HUDEP-2 (cell line): ENCODE measurements around the gene PASD1.
A peak's percentile ranks its signal among the peaks of the same experiment; 100 is the strongest.

Experiments used
- DNase-seq, 76 experiments: peaks; one replicate each; lab custom pipeline; 2025; ENCODE audit not compliant: unreplicated experiment in 76 of 76; lab: John Stamatoyannopoulos, UW

PASD1 gene

DNA sequence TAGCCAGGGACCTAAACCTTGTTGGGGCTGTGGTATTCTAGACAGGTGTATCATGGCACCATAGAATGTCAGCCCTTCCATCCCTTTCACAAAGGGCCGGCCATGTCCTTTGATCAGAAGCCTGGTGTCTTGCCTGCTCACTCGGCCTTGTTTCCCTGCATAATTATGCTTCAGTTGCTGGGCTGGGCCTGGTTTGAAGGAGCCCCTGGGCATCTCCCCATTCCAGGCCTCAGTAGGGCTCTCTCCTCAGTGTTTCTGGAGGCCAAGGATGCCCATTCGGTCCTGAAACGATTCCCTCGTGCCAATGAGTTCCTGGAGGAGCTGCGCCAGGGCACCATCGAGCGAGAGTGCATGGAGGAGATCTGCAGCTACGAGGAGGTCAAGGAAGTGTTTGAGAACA, 136.3 kb downstream of the PASD1 start:
- no peak for DNase-seq

DNA sequence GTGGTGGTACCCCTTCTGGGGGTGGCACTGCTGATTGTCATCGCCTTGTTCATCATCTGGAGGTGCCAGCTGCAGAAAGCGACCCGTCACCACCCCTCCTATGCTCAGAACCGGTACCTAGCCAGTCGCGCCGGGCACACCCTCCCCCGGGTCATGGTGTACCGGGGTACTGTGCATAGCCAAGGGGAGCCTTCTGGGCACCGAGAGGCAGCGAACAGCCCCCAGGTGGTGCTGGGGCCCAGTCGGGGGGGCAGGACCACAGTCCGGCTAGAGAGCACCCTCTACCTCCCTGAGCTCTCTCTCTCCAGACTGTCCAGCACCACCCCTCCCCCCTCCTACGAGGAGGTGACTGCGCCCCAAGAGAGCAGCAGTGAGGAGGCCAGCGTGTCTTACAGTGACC, 137.1 kb downstream of the PASD1 start:
- no peak for DNase-seq

DNA sequence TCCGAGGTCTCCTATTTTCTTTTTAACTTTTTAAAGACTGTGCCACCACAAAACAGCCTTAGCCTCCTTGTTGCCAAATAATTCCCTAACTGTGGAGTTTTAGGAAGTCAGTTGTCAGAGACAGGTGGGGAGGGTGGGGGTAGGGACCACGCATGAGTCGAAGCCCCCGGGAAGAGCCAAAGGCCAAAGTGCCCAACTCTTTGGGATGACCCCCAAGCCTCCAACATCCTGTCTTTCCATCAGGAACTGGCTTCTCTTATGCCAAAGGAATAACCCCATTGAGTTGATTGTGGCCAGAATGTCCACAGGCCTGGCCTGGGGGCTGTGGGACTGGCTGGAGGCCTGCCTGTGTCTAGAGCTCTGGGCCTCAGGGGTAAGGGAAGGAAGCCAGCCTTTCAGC, 137.6 kb downstream of the PASD1 start:
- DNase-seq = no peak

DNA sequence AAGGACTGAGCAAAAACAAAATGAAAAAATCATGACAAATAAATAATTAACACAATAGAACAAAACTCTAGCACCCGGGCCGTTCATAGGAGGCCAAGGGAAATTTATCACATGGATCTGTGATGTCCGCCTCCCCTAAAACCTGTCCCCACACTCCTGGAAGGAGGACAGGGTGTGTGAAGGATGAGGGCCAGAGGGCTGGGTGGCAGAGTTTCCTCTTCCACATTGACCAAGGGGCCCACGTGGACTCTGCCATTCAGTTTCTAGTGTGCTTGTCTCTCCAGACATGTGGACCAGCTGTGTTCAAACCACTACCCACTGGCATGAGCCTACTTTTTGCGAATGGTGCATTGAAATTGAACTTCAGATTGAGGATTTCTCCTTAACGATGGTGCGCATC, 138.1 kb downstream of the PASD1 start:
- DNase-seq = no peak

DNA sequence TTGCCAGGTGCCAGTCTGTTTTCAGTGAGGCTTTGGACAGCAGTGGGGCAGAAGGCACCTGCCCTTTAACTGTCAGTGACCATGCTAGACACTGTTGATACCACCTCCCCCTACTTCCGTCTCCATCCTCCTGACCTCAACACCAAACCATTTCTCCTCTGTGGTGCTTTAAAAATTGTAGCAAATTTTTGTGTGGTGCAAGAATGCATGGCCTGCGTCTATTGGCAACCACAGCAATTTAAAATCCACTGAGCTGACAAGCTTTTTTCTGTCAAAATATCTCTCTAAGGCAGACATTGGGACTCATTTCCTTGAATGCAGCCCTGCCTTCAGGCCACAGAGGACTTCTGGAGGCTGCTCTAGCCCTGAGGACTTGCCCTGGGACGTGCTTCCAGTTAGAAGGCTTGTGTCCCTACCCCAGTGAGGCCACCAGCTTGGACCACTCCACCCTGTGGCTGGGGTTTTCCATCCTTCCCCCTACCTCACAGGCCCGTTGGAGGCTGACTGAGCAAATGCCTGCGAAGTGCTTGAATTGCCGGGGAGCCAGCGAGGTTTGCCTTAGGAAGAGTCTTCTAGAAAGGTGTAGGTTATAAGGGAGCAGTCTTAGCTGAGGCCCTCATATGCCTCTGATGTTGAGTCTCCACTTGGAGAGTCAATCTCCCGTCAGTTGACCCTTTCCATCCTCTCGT, 138.7 kb downstream of the PASD1 start:
- DNase-seq = no peak

DNA sequence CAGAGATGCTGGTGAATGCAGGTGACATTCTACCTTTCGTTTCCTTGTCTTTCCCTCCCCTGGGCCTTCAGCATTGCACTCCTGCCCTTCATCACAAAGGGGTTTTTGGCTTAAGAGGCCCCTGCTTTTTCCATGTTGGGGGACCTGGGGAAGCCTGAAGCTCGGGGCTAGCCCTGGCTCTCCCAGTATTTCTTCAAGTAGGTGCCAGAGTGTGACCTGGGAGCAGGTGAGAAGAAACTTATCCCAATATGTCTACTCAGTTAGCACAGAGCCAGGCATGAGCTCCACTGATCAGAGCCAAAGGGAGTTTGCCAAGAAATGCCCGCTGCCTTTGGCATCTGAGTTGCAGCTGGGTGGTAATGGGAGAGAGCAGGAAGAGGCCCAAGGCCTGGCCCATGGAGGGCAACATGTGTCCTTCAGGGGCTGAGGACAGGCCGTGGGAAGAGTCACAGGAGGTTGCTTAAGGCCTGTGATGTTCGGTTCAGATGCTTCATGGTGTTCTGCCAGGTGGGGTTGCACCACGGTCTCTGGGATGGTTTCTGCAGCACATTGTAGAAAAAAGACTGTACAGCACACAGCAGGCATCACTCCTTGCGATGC, 139.4 kb downstream of the PASD1 start:
- DNase-seq = no peak

DNA sequence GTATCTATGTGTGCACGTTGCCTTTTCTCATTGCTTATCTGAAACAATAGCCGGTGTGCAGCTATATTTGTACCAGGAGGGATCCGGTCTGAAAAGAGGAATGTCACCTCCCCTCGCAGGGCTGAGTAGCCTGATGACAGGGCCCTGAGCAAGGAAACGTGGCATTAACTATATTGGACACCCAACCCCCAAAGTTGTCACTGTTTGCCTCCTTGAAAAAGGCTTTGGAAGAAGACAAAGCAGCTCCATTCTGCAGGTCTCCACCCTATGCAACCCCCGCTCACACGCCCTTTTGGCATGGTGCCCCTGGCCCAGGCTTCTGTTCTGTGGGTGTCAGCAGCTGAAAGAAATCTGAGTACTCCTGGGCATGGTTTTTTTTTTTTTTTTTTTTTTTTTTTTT, 140.0 kb downstream of the PASD1 start:
- peak in 5 of 76 experiments; percentile 0 to 8 (median 3) for DNase-seq

DNA sequence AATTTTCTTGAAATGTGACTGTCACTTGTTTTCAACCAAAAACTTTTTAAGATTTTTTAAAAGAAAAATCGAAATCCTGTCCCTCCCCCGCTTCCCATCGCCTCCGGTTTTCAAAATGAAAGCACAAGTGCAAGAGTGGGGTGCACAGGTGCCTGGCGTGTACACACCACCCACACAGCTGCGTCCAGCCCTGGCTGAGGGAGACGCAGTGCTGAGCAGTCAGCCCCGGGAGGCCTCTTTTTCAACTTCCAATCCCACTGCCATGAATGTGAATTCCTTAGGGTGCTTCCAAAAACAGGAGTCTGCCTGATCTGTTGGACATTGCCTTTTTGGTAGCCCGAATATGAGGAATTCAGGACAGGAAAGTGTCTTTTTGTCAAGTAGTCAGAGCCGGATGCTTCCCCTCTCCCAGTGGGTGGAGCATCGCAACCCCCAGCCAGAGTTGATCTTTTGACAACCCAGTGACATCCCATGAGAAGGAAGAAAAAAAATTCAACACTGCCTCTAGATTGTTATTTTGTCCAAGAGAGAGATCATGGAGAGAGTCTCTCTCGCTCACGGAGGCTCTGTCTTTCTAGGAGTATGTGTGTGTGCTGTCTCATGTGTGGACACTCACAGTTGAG, 140.7 kb downstream of the PASD1 start:
- DNase-seq = no peak

DNA sequence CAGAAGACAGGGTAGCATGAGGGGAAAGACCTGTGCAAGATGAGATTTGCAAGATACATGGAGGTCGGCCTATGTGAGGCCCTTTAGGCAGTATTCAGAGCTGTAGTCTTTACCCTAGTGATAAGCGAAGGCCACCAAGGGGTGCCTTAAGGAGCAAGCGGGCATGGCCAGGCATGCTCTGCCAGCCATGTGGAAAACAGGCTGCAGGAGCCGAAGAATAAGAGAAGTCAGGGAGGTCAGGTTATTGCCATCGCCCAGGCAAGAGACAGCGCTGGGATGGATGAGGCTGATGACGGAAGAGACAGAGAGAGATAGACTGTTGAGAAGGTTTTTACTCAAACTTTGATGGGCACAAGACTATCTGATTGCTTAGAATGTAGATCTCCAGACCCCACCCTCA, 145.3 kb downstream of the PASD1 start:
- DNase-seq = no peak

DNA sequence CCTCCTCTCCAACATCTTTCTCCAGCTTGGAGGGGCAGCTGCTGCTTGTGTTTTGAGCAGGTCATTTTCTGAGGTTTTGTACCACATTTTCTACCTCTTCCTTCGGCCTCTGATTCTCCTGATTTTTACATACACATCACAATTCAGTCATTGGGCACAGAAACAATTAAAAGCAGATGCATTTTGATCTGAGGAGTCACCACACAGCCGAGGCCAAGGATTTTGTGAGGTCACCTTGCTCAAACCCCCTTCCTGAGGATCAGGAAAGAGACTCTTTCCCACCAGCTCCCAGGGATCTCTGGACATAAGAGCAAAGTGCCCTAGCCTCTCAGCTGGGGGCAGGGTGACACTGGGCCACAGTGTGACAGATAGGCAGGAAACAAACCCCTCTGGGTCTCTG, 147.0 kb downstream of the PASD1 start:
- DNase-seq = no peak

DNA sequence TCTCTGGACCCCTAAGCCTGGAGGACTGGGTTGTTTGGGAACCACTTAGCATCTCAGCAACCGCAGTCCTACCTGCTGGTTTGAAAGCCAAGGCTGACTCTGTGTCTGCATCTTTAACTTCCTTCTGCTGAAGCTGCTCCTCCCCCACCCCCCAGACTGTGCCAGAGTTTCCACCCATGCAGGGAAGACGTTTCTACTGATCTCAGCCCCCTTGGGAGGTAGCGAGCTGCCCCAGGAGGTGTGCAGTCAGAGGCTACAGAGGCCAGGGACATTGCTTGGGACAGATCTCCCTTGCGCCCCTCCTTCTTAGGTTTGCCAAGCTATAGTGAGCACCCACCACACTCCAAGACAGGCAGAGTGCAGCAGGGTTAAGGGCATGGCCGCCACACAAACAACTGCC, 147.7 kb downstream of the PASD1 start:
- no peak for DNase-seq

DNA sequence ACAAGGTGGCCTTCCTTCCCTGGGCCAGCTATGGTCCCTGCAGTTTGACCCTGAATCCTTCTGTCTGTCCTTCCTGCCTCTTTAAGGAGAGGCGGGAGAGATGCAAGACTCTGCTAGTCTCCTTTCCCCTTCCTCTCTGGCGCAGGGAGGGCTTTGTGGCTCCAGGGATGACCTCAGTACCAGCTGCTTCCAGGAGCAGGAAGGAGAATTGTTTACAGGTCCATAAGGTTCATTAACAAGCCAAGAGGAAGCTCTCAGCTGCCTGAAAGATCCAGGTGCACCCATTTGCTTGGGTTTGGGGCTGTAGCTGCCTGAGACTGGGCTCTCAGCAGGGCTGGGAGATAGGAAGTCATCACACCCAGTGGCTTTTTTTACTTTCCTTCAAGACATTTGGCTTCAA, 148.3 kb downstream of the PASD1 start:
- DNase-seq = no peak

DNA sequence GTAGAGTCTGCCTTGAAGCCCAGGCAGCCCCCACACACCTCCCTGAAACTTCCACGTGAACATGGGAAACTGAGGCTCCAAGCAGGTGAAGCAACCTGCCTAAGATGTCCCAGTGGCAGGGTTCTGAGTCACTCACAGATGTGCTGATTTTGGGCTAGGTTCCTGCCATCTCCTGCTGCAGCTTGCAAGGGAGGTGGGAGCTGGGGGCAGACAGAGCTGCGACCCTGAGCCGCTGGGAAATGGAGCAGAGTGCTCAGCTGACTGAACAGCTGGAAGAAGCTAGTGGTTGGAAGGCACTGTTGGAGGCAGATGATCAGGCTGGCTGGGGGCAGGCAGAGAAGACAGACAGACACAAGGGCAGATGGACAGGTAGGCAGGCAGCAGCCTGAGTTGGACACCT, 148.8 kb downstream of the PASD1 start:
- DNase-seq = no peak

DNA sequence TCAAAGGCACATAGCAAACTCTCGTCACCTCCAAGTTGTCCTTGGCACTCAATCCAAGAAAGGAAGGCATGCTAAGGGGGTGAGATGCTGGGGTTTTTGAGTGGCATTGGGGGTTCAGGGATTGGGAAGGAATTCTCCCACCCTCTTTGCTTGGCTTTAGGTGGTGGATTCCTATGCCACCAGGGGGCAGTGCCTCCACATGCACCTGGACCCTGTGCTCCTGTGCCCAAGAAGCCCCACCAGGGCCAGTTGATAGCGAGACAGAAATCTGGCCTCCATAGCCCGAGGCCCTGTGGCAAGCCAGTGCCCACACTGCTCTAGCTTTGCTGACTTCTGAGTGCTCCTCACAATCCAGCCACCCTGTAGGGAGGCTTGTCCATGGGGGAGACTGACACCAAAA, 150.4 kb downstream of the PASD1 start:
- peak in 15 of 76 experiments; percentile 0 to 27 (median 3) for DNase-seq

DNA sequence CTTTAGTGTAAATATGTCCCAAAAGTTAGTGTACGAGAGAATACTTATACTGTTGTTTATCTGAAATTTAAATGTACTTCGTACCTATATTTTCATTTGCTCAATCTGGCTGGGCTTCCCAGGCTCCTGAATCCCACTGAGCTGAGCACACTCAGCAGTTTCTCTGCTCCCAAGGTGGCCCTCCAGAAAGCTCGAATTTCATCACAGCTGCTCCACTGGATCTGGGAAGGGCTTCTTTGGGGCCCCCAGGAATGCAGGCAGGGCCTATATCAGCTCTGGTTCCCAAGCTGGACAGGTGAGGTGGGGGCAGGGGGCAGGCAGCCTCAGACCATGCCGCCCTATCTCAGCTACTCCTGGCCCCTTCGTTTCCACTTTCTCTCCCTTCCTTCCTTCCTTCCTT, 150.9 kb downstream of the PASD1 start:
- DNase-seq = no peak

DNA sequence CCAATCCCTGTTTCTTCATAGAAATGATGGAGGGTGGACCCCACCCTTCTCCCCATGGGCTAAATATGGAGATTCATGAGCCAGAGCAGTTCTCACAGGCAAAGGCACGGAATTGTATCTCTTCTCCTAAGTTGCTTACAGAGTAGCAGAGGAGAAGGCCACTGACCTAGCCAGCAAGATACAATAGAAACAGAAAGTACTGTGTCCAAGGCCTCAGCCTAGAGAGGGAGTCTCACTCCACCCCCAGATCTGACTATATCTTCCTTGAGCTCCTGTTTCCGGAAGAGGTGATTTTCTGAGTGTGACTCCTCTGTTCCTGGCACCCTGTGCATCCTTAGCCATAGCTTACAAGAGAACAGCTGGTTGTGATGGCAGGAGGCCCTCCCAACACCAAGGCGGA, 152.3 kb downstream of the PASD1 start, which contains the start of gene FATE1:
FATE1 (plus strand) TSS at position 284 of the 400 bp plus-strand sequence; CDS start at position 369, 85 bp downstream.
- no peak for DNase-seq

DNA sequence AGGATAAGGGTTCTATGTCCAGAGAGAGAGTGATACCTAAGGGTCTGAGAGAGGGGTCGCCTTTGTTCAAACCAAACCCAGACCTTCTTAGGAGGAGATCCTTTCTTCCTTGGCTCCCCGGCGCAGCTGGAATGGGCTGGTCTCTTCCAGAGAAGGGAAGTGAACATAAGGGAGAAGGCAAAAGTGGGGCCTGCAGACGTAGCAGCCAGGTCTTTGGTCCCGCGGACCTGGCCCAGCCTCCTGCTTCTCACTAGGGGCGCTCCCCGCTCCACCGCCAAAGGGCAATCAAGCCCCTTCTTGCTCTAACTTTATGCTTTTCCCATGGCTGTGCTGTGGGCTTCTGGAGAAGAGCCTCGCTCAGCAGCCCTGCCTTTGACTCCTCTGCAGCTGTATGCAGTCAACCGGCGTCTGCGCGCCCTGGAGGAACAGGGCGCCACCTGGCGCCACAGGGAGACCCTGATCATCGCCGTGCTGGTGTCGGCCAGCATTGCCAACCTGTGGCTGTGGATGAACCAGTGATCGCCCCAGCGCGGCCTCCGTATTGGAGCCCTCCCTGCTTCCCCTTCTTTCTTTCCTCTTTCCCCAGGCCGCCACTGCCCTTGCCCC, 158.9 kb downstream of the PASD1 start:
- peak in 3 of 76 experiments; percentile 0 to 6 (median 2) for DNase-seq

DNA sequence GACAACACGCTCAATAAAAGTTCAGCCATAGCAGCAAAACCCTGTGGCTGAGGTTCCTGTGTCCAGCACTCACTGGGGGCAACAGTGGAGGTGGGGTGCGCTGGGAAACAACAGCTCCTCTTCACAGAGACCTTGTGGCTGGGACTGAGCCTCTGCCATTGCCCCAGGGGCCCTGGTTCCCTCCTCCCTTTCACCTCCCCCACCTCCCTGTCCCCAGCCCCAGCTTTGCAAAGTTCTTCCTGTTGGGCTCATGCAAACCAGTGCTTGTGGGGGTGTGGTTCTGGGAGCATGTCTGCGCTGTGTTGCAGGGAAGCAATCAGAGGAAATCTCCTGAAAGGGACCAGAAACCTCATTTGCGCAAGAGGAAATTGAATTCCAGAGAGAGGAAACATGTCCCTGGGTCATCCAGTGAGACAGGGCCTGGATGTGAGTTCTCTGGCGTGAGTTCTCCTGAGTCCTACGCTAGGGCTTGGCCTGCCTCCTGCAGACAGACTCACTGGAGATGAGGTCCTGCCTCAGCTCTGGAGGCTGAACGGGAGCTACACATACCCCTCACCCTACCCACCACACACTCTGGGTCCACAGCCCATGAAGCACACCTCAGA, 159.8 kb downstream of the PASD1 start:
- DNase-seq = no peak

DNA sequence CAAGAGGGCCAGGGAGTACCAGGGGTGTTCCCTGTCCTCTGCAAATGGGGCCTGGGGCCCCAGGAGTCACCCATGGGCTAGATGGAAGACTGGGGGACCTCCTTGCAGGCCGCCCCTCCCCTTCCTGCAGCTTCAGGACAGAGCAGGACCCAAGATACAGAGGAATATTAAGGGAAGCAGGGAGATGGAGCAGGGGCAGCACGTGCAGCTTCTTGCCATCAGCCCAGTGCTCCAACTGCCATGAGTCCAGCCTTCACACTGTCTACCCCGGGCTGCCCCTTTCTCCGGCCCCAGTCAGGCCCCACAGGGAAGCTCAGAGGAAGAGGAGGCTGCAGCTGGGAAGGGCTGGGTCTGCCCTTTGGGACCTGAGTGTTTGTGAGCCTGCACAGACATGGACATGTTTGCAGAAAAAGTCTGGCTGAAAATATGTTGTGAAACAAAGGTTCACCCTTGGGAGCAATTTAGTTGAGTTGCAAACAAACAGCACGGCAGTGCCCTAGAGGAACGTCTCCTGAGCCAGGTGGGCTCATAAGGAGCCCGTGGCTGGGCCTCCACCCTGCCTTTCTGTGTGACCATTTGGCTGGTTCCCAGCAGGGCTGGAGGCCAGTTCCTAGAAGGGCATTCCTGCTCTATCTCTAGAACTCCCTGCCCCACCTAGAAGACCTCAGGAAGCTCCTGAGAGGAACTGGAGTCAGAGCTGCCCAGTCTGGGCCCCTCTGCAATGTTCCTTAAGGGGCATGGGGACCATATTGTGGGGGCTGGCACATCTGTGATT, 161.3 kb downstream of the PASD1 start:
- no peak for DNase-seq

DNA sequence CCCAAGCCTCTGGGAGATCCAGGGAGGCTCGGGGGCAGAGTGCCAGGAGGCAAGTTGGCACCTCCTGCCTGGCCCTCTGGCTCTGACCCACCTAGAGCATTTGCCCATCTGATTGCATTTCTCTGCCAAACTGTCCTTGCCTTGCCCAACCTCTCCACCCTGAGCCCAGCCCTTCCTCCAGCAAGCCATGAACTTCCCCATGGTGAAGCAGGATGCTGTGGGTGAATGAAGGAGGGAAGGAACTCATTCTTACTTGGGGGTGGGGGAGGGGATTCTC, 161.8 kb downstream of the PASD1 start:
- no peak for DNase-seq
